ENCODE data around the gene C19orf44. TPM values are rescaled to one million over a fixed set of nuclear protein-coding genes. Genes with fewer than 3 reads are reported as not detected.

Gene C19orf44
- polyA plus RNA-seq, 2 of the 4 experiments (the other 2 are of a cell fraction) = 2.9 to 3.0 TPM

GRCh38 chr19:16559780-16560276 is 63.6 kb downstream of the C19orf44 start:
- Histone ChIP-seq H3K27ac (no peak overlapping the region), H3K4me3 (no peak overlapping the region), H3K4me2 (no peak overlapping the region), H3K4me1 (no peaks in the 10 kb centered on the region), H3K9me3 (no peaks in the 10 kb centered on the region)
- WGBS (ENCODE audit: missing lambda C conversion rate) = 90% methylated on average over 10 of the region's 10 CpGs
- ATAC-seq = no peak
- CTCF ChIA-PET = no interaction called here
- no peak for DNase-seq (ENCODE audit: low read depth in 1 of 2, low spot score in 1 of 2)
- FAIRE-seq = no peak
- POLR2A ChIA-PET = no interaction called here
- TF ChIP-seq JUN (IDR thresholded peaks at IDR 0.05) = no peak
- TF ChIP-seq MAFK (IDR thresholded peaks at IDR 0.05; ENCODE audit: partially characterized antibody) = no peak
- TF ChIP-seq EHF (CRISPR knock-in tag; IDR thresholded peaks at IDR 0.05) = no peak
- no peak for TF ChIP-seq POLR2A (IDR thresholded peaks at IDR 0.05; ENCODE audit: low read length)
- TF ChIP-seq EP300 (IDR thresholded peaks at IDR 0.05) = no peak
- TF ChIP-seq HOXA7 (CRISPR knock-in tag; IDR thresholded peaks at IDR 0.05) = no peak
- TF ChIP-seq PHF8 (IDR thresholded peaks at IDR 0.05; ENCODE audit: borderline replicate concordance, low read depth) = no peak
- no peak for TF ChIP-seq CTCF (IDR thresholded peaks at IDR 0.05)
- no peak for TF ChIP-seq HOXB13 (CRISPR knock-in tag; IDR thresholded peaks at IDR 0.05; ENCODE audit: low read depth)
- no peak for TF ChIP-seq HDAC2 (IDR thresholded peaks at IDR 0.05)
- no peak for TF ChIP-seq TP53 (CRISPR knock-in tag; IDR thresholded peaks at IDR 0.05)
- TF ChIP-seq, protein P1, sequence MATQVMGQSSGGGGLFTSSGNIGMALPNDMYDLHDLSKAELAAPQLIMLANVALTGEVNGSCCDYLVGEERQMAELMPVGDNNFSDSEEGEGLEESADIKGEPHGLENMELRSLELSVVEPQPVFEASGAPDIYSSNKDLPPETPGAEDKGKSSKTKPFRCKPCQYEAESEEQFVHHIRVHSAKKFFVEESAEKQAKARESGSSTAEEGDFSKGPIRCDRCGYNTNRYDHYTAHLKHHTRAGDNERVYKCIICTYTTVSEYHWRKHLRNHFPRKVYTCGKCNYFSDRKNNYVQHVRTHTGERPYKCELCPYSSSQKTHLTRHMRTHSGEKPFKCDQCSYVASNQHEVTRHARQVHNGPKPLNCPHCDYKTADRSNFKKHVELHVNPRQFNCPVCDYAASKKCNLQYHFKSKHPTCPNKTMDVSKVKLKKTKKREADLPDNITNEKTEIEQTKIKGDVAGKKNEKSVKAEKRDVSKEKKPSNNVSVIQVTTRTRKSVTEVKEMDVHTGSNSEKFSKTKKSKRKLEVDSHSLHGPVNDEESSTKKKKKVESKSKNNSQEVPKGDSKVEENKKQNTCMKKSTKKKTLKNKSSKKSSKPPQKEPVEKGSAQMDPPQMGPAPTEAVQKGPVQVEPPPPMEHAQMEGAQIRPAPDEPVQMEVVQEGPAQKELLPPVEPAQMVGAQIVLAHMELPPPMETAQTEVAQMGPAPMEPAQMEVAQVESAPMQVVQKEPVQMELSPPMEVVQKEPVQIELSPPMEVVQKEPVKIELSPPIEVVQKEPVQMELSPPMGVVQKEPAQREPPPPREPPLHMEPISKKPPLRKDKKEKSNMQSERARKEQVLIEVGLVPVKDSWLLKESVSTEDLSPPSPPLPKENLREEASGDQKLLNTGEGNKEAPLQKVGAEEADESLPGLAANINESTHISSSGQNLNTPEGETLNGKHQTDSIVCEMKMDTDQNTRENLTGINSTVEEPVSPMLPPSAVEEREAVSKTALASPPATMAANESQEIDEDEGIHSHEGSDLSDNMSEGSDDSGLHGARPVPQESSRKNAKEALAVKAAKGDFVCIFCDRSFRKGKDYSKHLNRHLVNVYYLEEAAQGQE (IDR thresholded peaks at IDR 0.05) = no peak
- no peak for TF ChIP-seq MAZ (IDR thresholded peaks at IDR 0.05; ENCODE audit: borderline replicate concordance, low read depth, low read length)
- TF ChIP-seq RNF2 (IDR thresholded peaks at IDR 0.05; ENCODE audit: borderline replicate concordance, low read depth) = no peak
- TF ChIP-seq ZFP36 (IDR thresholded peaks at IDR 0.05; ENCODE audit: borderline replicate concordance, partially characterized antibody) = no peak
- no peak for TF ChIP-seq EHMT2 (IDR thresholded peaks at IDR 0.05; ENCODE audit: low read depth)
- TF ChIP-seq CHD2 (IDR thresholded peaks at IDR 0.05; ENCODE audit: low read length, partially characterized antibody) = no peak
- no peak for TF ChIP-seq ZNF302 (CRISPR knock-in tag; IDR thresholded peaks at IDR 0.05)
- TF ChIP-seq, protein P2, sequence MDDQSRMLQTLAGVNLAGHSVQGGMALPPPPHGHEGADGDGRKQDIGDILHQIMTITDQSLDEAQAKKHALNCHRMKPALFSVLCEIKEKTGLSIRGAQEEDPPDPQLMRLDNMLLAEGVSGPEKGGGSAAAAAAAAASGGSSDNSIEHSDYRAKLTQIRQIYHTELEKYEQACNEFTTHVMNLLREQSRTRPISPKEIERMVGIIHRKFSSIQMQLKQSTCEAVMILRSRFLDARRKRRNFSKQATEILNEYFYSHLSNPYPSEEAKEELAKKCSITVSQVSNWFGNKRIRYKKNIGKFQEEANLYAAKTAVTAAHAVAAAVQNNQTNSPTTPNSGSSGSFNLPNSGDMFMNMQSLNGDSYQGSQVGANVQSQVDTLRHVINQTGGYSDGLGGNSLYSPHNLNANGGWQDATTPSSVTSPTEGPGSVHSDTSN (IDR thresholded peaks at IDR 0.05) = no peak
- no peak for TF ChIP-seq RARB (CRISPR knock-in tag; IDR thresholded peaks at IDR 0.05)

- no peak overlapping the region for H3K4me2 ChIP-seq
- no peaks in the 10 kb centered on the region for H3K4me1 ChIP-seq
- CTCF ChIA-PET = no interaction called here
- no peak for ATAC-seq
- no peak overlapping the region for H3K27ac ChIP-seq
- POLR2A ChIA-PET = interaction anchor here (0.6 kb wide), 1 partner anchor 399 kb away, joined by 4 read pairs; no protein-coding TSS in a partner anchor
- no peaks in the 10 kb centered on the region for H3K9me3 ChIP-seq
- no peak for DNase-seq (ENCODE audit: low read depth in 1 of 2, low spot score in 1 of 2)
- H3K4me3 ChIP-seq = no peak overlapping the region
- FAIRE-seq = no peak
- 95% methylated on average over 8 of the region's 8 CpGs for WGBS (ENCODE audit: missing lambda C conversion rate)
- TF ChIP-seq RNF2 (IDR thresholded peaks at IDR 0.05; ENCODE audit: borderline replicate concordance, low read depth) = no peak
- no peak for TF ChIP-seq RCOR1 (IDR thresholded peaks at IDR 0.05; ENCODE audit: low read depth, low read length)
- TF ChIP-seq EHF (CRISPR knock-in tag; IDR thresholded peaks at IDR 0.05) = no peak
- TF ChIP-seq, protein P1 (IDR thresholded peaks at IDR 0.05) = no peak
- TF ChIP-seq POLR2AphosphoS2 (conservative IDR thresholded peaks at IDR 0.05; ENCODE audit: low read length) = no peak
- TF ChIP-seq, protein P3, sequence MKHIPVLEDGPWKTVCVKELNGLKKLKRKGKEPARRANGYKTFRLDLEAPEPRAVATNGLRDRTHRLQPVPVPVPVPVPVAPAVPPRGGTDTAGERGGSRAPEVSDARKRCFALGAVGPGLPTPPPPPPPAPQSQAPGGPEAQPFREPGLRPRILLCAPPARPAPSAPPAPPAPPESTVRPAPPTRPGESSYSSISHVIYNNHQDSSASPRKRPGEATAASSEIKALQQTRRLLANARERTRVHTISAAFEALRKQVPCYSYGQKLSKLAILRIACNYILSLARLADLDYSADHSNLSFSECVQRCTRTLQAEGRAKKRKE (CRISPR knock-in tag; IDR thresholded peaks at IDR 0.05; ENCODE audit: low read depth) = no peak
- TF ChIP-seq KDM1A (IDR thresholded peaks at IDR 0.05; ENCODE audit: low read depth) = no peak
- TF ChIP-seq HES2 (IDR thresholded peaks at IDR 0.05) = no peak
- TF ChIP-seq HDAC2 (IDR thresholded peaks at IDR 0.05) = no peak
Measured at GRCh38 chr19:16561382-16561781, 65.2 kb downstream of the C19orf44 start.

Measured in A549 (cell line).